Fibroblast of lung (primary cell): ENCODE measurements around the gene PLEKHA1.

Source experiments
- CTCF ChIP-seq, 2 donors: IDR thresholded peaks in 1 of 2; conservative IDR thresholded peaks in 1 of 2; 1 replicate in 1 of 2; 2 replicates in 1 of 2; pipeline ENCODE4 v1.5.1; 2011 to 2012; ENCODE audit warnings: low read length in 2 of 2, control low read depth in 1 of 2, inconsistent platforms in 1 of 2, low read depth in 1 of 2, mild to moderate bottlenecking in 1 of 2
- EZH2 ChIP-seq: IDR thresholded peaks from 2 replicates; pipeline ENCODE4 v1.5.1; 2012; ENCODE audit warnings: low read length, control low read depth, mild to moderate bottlenecking; ENCODE audit errors: missing control alignments

- TF ChIP-seq CTCF (conservative IDR thresholded peaks at IDR 0.05 in 1 of 2, IDR thresholded peaks at IDR 0.05 in 1 of 2; ENCODE audit: low read depth in 1 of 2, low read length in 2 of 2) (no peak), EZH2 (no peak)
Observed at GRCh38 chr10:122331615-122332446, 42.7 kb upstream of the PLEKHA1 start.
